MV-4-11 (cell line): ENCODE measurements around the gene RAB20.
A peak's percentile ranks its signal among the peaks of the same experiment; 100 is the strongest.

Source experiments
- DNase-seq: peaks from one replicate; lab custom pipeline; 2025; lab: John Stamatoyannopoulos, UW

The RAB20 gene

DNA sequence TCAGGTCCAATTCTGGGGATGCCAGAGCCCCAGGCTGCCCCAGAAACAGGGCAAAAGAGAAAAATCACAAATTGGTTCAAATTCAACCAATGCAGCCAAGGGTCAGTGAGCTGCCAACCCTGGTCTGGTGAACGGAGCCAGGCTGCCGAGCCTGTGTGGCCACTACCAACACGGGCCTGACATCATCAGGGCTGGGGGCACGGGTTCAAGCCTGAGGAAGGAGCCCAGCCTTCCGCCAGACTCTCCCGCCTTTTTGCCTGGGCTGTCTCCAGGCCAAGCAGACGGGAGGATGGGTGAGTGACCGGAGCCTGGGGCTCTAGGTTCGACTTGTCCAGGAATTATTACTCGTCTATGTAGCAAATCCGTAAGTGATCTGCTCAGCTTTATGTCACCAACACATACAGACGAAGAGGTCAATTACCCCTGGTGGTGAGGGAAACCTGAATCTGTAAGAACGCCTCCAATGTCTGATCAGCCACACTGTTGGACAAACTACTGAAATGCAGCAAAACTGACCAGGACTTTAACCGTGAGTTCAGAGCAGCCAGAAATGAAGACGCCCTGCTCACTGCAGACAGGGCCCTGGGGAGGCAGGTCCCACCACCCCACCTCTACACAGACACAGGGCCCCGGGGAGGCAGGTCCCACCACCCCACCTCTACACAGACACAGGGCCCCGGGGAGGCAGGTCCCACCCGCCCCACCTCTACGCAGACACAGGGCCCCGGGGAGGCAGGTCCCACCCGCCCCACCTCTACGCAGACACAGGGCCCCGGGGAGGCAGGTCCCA lies 31.8 kb downstream of the RAB20 start:
- no peak for DNase-seq

- no peak for DNase-seq
Observed at GRCh38 chr13:110528911-110529310, 32.6 kb downstream of the RAB20 start.

GRCh38 chr13:110528371-110528770 lies 33.2 kb downstream of the RAB20 start:
- peak; percentile 97 for DNase-seq

GRCh38 chr13:110525328-110526319 lies 35.9 kb downstream of the RAB20 start:
- DNase-seq: no peak

DNA sequence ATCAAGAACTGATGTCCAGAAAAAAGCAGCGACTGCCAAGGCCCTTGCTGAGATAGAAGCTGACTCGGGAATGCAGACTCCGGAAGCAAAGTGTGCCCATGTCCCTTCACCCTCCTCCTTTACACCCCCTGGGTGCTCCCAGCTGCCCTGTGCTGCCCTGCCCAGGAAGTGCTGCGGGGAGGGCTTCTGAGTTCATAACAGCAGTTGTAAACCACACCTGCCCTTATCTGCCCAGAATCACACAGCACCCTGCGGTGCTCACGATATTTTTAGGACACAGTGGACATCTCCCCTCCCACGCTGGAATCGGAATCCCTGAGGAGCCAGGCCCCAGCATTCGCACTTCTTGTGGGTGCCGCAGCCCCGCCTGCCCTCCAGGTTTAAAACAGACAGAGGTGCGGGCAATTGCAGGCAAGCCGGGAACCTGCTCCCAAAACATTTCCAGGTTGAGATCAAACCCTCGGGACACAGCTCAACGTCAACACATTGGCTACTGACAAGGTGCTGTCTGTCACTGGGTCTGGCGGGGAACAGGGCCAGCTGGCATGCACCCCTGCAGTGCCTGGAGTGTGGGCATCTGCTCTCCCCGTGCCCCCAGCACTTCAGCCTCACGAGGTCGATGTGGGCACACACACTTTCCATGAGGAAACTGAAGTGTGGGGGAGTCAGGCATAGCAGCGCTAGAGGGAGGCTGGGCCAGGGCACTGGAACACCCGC lies 36.8 kb downstream of the RAB20 start:
- peak; percentile 17 for DNase-seq

DNA sequence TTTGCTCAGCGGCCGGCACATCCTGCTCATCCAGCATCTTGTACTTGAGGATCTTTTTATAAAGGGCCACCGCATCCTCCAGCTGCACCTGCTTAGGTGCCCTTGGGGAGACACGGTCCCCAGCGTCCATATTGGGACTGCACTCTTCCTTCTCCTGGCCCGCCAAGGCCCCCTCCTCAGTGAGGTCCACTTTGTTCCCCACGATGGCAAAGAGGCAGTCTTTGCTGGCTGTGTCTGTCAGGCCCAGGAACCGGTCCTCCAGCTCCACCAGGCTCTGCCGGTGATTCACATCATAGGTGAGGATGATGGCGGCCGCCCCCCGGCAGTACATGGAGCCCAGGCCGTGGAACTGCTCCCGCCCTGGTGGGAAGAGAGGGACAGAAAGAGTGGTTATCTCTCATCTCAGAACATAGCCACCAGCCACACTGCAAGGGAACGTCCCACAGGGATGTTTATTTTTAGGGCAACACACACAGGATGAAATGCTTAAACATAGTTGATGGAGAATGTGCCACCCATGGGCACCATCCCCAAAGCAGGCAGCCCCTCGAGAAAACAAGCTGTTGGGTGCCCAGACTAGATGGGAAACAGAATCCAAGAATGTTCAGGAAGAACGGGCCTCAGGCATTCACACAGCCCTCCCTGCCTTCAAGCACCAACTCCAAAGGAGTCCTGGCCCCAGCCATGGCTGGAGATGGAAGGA lies 37.5 kb downstream of the RAB20 start:
- no peak for DNase-seq

DNA sequence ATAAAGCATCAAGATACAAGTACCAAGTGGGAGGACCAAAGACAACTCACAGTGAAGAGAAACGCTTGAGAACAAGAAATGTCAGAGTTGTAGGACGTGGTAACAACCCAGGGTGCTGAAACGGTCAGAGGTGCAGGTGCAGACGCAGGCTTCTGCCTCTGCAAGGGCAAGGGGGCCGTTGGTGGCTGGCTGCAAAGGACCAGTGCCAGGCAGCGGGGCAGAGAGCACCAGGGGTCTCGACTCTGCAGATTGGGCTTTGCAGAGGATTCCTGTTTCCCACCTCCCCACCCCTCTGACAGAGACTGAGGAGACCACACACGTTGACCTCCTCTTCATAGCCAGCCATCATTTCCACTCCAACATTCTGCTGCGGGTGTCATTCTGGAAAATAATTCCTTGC lies 38.3 kb downstream of the RAB20 start:
- DNase-seq: no peak

DNA sequence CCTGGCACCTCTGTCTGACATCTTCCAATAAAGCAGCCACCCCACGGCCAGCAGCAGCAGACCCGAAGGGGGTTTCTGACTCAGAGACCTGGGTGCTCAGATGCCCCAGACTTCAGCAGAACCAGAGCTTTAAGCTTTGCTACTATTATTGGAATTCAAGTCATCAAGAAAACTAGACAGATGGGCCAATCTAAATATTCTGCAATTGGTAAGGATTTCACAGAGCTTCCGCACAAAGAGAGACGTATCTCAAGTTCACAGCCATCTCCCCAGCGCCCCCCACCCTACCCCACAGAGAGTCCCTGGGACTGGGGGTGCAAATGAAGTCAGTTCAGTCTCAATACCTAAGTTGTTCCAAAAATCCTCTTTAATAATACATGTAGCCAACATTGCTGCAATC lies 38.8 kb downstream of the RAB20 start:
- no peak for DNase-seq

DNA sequence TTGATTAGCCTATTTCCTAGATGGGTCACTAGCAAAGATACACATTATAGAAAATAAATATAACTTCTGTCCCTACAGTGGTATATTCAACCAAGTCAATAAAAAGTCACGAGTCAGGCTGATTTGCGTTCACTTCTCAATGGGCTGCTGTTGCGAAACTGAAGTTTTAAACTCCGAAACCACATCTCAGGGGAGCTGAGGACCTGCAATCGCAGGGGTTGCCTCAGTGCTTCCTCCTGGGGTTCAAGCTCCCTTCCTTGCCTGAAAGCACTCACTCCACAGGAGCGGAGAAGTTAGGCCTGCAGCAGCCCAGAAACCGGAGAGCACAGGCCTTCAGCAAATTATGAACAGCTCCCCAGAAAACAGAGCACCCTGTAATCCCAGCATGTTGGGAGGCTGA lies 39.6 kb downstream of the RAB20 start:
- peak; percentile 81 for DNase-seq

DNA sequence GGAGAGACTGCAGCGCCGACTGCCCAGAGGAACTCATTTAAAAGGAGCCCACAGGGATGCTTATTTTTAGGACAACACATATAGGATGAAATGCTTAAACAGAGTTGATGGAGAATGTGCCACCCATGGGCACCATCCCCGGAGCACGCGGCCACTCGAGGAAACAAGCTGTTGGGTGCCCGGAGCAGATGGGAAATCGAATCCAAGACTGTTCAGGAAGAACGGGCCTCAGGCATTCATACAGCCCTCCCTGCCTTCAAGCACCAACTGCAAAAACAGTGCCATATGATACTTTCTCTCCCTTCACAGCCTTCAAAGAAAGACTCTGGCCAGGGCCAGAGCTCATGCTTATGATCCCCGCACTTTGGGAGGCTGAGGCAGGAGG lies 40.2 kb downstream of the RAB20 start:
- no peak for DNase-seq

- peak; percentile 96 for DNase-seq
Observed at GRCh38 chr13:110520431-110521295, 40.9 kb downstream of the RAB20 start.

DNA sequence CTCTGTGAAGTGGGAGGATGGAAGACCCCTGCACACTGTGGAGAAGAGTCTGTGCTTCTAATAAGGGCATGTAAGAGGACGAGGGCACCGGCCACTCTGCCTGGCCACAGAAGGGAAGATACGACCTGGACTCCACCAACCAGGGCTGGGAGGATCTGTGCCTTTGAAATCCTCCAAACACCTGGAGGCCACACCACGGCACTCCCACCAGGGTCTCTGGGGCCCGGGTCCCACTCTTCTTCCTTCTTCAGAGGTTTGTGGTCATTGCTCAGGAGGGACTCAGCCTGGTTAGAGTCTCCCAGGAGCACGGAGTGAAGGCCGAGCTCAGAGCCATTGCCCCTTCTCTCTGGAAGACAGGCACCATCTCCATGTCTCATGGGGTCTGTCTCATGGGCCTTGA lies 42.0 kb downstream of the RAB20 start:
- DNase-seq: no peak

DNA sequence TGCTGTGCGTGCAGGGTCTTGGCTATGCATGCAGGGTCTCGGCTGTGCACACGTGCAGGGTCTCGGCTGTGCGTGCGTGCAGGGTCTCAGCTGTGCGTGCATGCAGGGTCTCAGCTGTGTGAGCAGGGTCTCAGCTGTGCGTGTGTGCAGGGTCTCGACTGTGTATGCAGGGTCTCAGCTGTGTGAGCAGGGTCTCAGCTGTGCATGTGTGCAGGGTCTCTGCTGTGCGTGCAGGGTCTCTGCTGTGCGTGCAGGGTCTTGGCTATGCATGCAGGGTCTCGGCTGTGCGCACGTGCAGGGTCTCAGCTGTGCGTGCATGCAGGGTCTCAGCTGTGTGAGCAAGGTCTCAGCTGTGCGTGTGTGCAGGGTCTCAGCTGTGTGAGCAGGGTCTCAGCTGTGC lies 42.5 kb downstream of the RAB20 start:
- DNase-seq: no peak

- DNase-seq: no peak
Observed at GRCh38 chr13:110518571-110518970, 43.0 kb downstream of the RAB20 start.

DNA sequence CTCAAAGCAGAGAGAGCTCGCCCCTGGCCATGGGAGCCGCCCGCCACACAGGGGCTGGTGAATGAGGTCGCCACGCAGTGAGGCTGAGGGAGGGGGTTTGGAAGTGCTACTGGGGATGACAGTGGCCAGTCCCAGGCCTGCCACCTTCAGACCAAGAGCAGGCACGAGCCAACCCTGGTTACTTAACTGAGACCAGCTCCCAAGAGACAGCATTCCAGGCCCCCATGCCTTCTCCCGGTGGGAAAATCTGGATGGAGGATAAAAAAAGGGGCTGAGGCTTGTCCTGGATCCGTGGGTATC lies 43.3 kb downstream of the RAB20 start:
- no peak for DNase-seq

DNA sequence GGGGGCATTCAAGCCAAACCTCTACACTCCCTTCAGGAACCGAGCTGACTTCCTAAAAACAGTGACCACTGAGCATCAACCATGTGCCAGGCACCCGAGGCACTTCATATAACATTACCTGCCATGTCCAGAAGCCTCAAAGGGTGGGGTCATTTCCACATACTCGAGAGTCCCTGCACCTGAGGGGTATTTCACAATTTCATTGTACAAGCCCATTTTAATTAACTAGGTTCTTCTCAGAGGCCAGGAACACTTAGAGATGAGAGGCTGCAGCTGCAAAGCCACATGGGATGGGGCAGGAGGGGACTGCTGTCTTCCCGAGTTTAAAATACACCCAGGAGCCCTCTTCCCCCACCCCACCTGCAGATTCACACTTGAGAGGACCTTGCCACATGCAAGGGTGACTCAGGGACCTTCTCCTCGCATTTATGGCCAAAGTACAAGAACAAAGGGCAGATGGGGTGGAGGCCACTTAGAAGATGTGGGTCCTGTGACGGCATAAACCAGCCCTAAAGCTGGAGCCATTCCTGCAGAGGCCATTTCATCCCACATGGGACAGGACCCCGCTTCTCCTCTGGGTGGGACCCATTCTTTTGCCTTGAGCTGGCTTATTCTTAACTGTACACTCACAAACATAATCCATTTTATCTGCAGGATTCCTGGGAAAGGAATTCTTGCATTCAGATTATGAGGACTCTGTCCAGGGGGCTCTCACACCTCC lies 43.9 kb downstream of the RAB20 start:
- DNase-seq: no peak

DNA sequence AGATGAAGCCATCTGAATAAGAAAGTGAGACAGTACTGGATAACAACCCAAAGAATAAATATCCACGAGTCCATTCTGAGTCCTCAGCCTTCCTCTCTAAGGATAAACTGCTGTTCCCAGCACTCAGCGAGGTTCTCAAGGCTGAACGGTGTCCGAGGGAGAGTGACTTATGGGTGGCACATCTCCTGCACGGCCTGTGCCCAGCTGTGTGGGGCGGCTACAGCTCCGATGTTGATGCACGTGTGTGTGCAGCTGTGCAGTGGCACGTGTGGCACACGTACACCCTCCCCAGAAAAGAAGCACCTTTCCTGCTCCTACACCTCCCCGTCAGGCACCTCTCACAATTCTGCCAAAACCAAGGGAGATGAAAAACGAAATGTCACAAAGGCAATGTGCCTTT lies 45.0 kb downstream of the RAB20 start:
- no peak for DNase-seq

GRCh38 chr13:110512198-110512740 lies 49.3 kb downstream of the RAB20 start:
- no peak for DNase-seq

DNA sequence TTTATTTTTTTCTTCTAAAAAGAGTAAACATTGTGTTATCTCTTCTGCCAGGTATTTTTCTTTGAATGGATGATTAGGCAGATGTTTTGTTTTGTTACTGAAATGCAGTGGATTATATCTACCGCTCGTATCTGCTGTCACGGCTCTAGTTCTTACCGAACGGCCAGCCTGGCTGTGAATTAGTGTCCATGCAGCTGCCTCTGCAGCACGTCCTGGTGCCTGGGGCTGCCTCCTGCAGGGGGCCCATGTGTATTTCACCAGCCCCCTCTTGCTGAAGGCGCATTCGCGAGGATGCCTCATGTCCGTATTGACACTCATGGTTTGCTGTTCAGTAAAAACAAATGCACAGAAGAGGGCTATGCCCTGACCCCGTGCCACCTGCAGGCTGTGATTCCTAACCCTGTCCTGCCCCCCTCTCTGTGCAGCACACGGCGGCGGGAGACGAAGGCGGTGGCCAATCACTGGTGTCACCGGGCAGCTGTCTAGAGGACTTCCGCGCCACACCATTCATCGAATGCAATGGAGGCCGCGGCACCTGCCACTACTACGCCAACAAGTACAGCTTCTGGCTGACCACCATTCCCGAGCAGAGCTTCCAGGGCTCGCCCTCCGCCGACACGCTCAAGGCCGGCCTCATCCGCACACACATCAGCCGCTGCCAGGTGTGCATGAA lies 49.9 kb downstream of the RAB20 start:
- DNase-seq: no peak
